HG03159 (cell line): ENCODE data around the gene ZFR.
"Not testable (repeated sequence)": the region's sequence is repeated elsewhere in the genome, so short reads cannot be mapped to it uniquely, and the experiment has no call there.

Experiments used
- ATAC-seq: cut with Tn5 transposase; IDR thresholded peaks from one replicate; pipeline ENCODE4 v1.9.1; 2021; ENCODE audit warnings: mild to moderate bottlenecking, moderate library complexity; ENCODE audit not compliant: unreplicated experiment

The ZFR gene

DNA sequence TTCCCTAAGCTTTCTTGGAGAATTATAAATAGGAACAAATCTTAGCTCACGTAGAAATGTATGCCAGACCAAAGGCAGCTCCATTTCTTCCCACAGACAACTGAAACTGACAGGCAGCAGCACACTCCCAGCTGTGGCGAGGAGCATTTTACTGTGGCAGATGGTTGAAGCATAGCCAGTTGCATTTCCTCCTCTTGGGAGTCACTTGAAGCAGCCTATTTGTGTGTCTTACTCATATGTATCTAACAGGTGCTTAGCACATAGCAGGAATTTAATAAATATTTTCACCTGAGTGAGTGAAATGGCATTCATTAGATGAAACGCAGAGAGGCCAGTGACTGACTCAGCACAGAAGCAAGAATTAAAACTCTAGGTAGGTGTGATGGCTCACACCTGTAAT lies 119.5 kb downstream of the ZFR start:
- ATAC-seq, result no peak

DNA sequence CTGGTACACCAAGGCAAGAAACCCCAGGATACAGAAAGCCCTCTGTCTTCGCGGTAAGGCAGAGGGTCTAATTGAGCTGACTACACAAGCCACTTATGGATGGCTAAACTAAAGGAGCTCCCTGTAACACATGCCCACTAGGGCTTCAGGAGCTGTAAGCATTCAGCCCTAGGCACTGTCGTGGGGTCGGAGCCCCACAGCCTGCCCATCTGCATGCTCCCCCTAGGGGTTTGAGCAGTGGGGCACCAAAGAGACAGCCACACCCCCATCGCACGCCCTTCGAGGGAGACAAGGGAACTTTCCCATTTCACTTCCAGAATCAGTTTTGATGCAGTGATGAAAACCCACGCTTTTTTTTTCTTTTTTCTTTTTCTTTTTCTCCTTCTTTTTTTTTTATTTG lies 120.8 kb downstream of the ZFR start:
- no peak for ATAC-seq

DNA sequence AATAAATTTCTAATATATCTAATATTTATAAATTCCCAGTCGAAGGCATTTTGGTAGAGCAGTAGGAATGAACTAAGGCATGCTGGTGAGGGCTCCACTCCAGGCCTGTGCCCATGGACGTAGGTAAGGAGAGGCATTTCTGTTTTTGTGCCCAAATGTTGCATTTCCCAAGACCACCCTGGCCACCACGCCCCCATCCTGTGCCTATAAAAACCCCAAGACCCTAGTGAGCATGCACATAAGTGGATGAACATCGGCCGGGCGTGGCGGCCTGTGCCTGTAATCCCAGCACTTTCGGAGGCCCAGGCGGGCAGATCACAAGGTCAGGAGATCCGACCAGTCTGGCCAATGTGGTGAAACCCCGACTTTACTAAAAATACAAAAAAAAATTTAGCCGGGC lies 121.7 kb downstream of the ZFR start:
- ATAC-seq, result no peak

DNA sequence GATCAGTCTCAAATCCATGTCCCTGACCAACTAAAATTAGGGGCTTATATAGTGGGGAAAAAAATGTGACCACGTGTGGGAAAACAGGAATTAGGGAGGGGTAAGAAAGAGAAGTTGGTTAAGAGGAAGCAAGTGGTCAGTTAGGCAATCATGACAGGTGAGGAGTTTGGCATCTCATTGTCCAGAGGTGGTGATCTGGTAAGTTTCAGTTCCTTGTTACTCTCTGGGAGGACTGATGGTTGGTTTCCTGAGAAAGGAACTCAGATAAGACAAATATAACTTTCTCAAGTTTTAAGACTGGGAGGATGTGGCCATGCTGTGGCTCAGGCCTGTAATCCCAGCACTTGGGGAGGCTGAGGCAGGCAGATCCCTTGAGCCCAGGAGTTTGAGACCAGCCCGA lies 122.8 kb downstream of the ZFR start:
- not testable (repeated sequence) for ATAC-seq

- no peak for ATAC-seq
Measured at GRCh38 chr5:32320576-32320975, 124.0 kb downstream of the ZFR start.

DNA sequence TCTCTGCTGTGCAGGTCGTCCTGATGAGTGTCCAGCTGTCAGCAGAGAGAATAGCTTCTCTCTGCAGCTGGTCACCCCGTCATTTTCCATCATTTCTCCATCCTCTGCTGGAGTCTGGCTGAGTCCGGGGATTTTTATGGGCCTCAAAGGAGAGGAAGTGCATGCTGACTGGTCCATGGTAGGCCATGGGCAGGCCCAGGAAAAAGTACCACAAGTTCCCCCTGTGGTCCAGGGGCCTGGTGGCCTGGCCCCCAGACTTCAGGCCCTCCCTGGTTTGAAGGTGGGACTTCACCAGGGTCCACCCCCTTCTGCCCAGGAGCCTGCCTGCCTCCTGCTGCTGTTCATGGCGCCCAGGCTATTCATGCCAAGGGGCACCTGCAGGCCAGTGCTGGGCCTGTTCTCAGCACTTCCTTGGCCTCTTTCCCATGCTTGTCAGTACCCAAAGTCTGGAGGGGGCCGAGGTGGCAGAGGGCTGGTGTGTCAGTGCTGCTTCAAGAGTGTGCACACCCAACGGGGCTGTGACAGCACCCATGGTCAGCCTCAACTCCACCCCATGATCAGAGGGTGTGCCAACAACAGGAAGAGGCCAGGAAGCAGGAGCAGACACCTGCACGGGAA lies 124.5 kb downstream of the ZFR start:
- ATAC-seq, result no peak

DNA sequence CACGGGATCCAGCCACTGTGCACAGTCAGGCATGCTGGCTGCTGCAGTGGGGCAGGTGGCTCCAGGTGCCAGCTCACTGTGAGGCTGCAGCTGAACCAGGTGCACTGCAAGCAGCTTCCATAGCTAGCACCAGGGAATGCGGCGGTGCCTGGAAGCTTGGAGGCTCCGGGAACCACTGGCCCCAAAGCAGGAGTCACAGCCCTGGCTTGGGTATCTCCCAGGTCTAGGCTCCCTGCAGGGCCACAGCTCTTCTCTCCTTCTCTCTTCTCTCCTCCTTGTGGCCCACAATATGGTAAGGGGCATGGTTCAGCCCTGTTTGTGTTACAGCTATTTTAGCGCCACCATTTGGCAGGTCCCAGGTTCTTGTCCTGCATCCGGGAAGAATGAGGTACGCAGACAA lies 125.1 kb downstream of the ZFR start:
- ATAC-seq, result no peak

DNA sequence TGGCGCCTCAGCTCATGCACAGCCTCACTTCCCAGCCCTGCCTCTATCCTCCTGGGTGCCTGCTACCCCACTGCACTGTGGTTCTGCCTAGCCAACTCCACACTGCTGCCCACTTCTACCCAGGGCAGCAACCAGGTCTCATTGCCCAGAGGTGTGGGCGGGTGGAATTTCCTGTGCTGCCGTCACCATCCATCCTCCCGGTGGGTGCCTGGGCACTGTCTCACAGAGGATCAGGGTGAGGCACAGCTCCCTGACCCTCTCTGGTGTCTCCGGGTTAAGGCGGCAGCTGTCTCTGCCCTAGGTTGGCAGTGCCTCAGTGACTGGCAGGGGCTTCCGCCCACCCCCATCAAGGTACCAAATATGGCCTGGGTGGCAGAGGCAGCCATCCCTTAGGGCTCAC lies 127.5 kb downstream of the ZFR start:
- no peak for ATAC-seq

GRCh38 chr5:32315221-32316014 lies 129.1 kb downstream of the ZFR start:
- ATAC-seq, result no peak

GRCh38 chr5:32314658-32315057 lies 129.9 kb downstream of the ZFR start:
- no peak for ATAC-seq

DNA sequence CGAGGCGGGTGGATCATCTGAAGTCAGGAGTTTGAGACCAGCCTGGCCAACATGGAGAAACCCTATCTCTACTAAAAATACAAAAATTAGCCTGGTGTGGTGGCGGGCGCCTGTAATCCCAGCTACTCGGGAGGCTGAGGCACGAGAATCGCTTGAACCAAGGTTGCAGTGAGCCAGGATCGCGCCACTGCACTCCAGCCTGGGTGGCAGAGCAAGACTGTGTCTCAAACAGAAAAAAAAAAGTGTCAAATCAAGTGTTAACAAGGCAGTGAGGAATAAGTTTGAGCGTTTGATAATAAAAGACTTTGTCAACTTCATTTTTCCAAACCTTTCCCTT lies 130.4 kb downstream of the ZFR start:
- not testable (repeated sequence) for ATAC-seq

DNA sequence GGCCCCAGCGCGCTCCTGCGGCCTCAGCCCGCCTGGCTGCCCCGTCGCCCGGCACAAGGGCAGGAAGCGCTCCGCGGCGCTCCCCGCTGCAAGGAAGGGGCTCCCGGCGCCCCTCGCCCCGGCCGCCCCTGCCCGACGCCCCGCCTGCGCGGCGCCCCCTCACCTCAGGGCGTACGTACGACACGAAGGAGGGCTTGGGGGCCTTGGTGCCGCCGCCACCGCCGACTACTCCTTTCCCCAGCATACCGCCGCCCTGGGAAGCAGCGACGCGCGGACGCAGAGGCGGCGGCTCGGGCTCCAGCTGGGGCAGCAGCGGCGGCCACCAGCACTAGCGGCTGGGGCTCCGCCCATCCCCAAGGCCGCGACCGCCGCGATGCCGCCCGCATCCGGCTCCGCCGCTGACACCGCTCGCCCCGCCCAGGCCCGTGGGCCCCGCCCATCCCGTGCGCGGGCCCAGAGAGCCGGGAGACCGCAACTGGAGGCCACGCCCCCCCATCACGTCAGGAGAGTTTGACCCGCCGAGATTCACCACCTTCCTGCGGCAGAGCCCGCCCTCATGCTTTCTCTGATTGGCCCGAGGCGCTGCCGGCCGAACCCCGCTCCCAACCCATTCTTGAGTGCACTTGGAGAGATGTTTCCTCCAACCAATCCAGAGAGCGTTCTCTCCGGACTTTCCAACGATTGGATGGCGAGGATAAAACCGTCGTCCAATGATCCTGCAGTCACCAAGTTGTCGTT lies 131.8 kb downstream of the ZFR start, which contains the start of gene MTMR12:
Gene MTMR12 (minus strand): TSS at position 345 of the 738 bp plus-strand sequence. CDS start 101 bp downstream, at position 244.
- peak; percentile 97 for ATAC-seq

DNA sequence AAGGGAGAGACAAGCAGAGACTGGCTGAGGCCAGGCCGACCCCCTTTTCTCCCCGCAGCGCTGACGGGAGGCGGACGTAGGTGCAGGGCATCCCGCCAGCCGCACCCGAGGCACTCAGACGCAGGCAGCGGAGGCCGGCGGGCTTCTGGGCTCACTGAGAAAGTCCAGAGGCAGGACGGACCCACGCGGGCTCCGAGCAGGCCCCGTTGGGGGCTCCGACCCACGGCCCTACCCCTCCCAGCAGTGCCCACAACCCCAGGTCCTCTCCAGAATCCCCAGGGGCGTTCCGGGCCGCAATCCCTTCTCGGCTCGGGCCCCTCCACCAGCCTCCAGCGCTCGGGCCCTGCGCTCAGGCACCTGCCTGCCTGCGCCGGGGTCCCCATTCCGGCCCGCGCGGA lies 132.3 kb downstream of the ZFR start:
- ATAC-seq, result peak; percentile 25

DNA sequence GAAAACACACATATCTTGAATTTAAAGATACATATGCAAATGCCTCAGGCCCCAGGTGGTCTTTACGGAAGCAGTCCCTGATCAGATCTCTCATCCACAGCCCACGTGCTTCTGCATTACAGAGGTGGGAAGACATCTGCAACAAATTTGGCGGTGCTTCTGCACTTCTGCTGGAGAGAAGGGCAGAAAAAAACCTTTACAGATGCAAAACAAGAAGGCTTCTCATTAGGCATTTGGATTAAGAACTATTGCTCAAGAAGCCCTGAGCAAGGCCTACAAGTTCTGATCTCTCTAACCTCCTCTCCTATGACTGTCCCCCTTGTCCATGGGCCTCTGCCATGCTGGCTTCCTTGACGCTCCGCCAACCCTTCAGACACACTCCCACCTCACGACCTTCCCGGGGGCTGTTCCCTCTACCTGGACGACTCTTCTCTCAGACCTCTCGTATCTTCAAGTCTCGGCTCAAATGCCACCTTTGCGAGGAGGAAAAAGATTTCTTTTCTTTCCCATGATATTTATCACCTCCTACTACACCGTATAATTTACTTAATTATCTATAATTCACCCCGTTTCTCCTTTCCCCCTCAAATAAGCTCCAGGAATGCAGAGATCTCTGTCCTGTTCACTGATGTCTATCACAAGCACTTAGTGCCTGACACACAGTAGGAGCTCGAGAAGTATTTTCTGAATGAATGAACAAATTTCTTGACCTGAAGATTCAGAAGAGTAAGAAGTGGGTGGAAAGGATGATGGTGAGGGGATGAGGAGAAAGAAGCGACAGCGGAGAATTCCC lies 132.9 kb downstream of the ZFR start:
- ATAC-seq, result no peak

- ATAC-seq, result no peak
Measured at GRCh38 chr5:32309761-32310160, 134.8 kb downstream of the ZFR start.

GRCh38 chr5:32308946-32309345 lies 135.6 kb downstream of the ZFR start:
- ATAC-seq, result no peak

- no peak for ATAC-seq
Measured at GRCh38 chr5:32307769-32308194, 136.8 kb downstream of the ZFR start.

DNA sequence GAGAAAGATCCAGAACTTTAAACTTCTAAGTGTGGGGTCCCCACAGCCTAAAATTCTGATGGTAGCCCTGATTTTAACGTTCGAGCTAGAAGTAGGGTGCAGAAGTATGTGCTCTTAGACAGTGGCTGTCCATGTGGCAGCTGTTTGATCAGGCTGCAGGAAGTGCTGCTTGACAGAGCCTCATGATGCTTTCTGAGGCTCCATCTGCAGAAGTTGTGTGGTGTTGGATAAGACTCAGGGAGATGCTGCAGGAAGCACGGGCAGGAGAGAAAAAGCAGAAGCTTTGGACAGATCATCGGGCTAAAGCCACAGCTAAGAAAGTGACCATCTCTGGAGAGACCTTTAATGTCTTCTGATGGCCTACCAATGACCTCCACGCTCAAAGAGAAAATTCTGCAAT lies 139.9 kb downstream of the ZFR start:
- ATAC-seq, result no peak
